Left renal cortex interstitium (tissue), 4 donors: ENCODE measurements around the gene RBPJ. TPM values are rescaled to one million over a fixed set of nuclear protein-coding genes. Genes with fewer than 3 reads are reported as not detected.
"Not testable (repeated sequence)": the region's sequence is repeated elsewhere in the genome, so short reads cannot be mapped to it uniquely, and the experiment has no call there.

Experiments
- DNase-seq, 4 donors: peaks; one replicate each; pipeline ENCODE4 v3.0.0-alpha.2; 2013; ENCODE audit warnings: low read depth in 4 of 4, low spot score in 2 of 4, missing footprints in 1 of 4
- polyA plus RNA-seq, 4 donors: library from polyadenylated mRNA; unstranded; fragments of 120-200 nt; gene quantifications; one replicate each; pipeline ENCODE4 v1.2.1, GENCODE V29; 2013; ENCODE audit not compliant: insufficient read length in 4 of 4

RBPJ gene
- polyA plus RNA-seq, 4 donors = 71.6 to 86.1 (median 77.2) TPM

- DNase-seq = no peak
Observed at GRCh38 chr4:26369132-26369531, 48.3 kb downstream of the RBPJ start.

GRCh38 chr4:26369581-26369980, 48.8 kb downstream of the RBPJ start:
- no peak for DNase-seq

- DNase-seq = no peak
Observed at GRCh38 chr4:26372076-26372475, 51.3 kb downstream of the RBPJ start.

GRCh38 chr4:26372525-26373172, 51.8 kb downstream of the RBPJ start:
- peak; percentile 7 to 36 (median 26) for DNase-seq

GRCh38 chr4:26375551-26375950, 54.7 kb downstream of the RBPJ start:
- DNase-seq = no peak

- DNase-seq = no peak
Observed at GRCh38 chr4:26377328-26378311, 56.8 kb downstream of the RBPJ start.

- DNase-seq = no peak
Observed at GRCh38 chr4:26379837-26380236, 59.0 kb downstream of the RBPJ start.

- no peak for DNase-seq
Observed at GRCh38 chr4:26380740-26381139, 59.9 kb downstream of the RBPJ start.

GRCh38 chr4:26384380-26385057, 63.7 kb downstream of the RBPJ start:
- DNase-seq = no peak

- no peak for DNase-seq
Observed at GRCh38 chr4:26385690-26386089, 64.9 kb downstream of the RBPJ start.

- DNase-seq = no peak
Observed at GRCh38 chr4:26386386-26386785, 65.6 kb downstream of the RBPJ start.

GRCh38 chr4:26388671-26389070, 67.9 kb downstream of the RBPJ start:
- no peak for DNase-seq

- no peak for DNase-seq
Observed at GRCh38 chr4:26397086-26397485, 76.3 kb downstream of the RBPJ start.

GRCh38 chr4:26400132-26400531, 79.3 kb downstream of the RBPJ start:
- DNase-seq = no peak

- not testable (repeated sequence) for DNase-seq
Observed at GRCh38 chr4:26402017-26402416, 81.2 kb downstream of the RBPJ start.

- no peak for DNase-seq
Observed at GRCh38 chr4:26402458-26402857, 81.6 kb downstream of the RBPJ start.

GRCh38 chr4:26404743-26405206, 84.0 kb downstream of the RBPJ start:
- DNase-seq = no peak

GRCh38 chr4:26406346-26406975, 85.6 kb downstream of the RBPJ start:
- no peak for DNase-seq

- DNase-seq = no peak
Observed at GRCh38 chr4:26407476-26407875, 86.7 kb downstream of the RBPJ start.
